Measurements from ENCODE around the gene AKR1A1. TPM values are rescaled to one million over a fixed set of nuclear protein-coding genes. Genes with fewer than 3 reads are reported as not detected.
A peak's percentile ranks its signal among the peaks of the same experiment; 100 is the strongest.

AKR1A1 gene
- total and polyA plus RNA-seq, 12 donors, result 38.0 to 91.8 (median 46.6) TPM

- H3K4me3 ChIP-seq, result no peak overlapping the region
- H3K9me3 ChIP-seq, result no peaks in the 10 kb centered on the region
- intact Hi-C loops (cut with DNase I), result loop anchor here in 6 of 10 donors (5.0 to 10.0 kb wide), 5 partner anchors 49 to 554 kb away; partner anchors contain the start of genes HECTD3 (in 2 of the 6) and UROD (in 2 of the 6)
- peaks cover 0 to 17% (median 12%) of the 10 kb centered on the region in 9 donors for H3K4me1 ChIP-seq
- no peaks in the 10 kb centered on the region for H3K27me3 ChIP-seq
- H3K36me3 ChIP-seq, result peaks cover 0 to 89% (median 5%) of the 10 kb centered on the region in 9 donors
- DNase-seq (peak; percentile 52 to 53), ATAC-seq (peak; percentile 20 to 90 (median 83))
- TF ChIP-seq CTCF (IDR thresholded peaks at IDR 0.05), result no peak
- 15 to 17% methylated on average over 5 of the region's 5 CpGs for WGBS, 2 donors
- peak overlapping the region in 3 of 10 donors; percentile 9 to 41 (median 32) for H3K27ac ChIP-seq
Measured at GRCh38 chr1:45566722-45567121, 16.1 kb downstream of the AKR1A1 start.

GRCh38 chr1:45567911-45568310, 17.3 kb downstream of the AKR1A1 start:
- Histone ChIP-seq H3K27ac (no peak overlapping the region), H3K4me1 (peaks cover 0 to 17% (median 12%) of the 10 kb centered on the region in 9 donors), H3K36me3 (peaks cover 0 to 77% (median 2%) of the 10 kb centered on the region in 9 donors), H3K4me3 (no peak overlapping the region), H3K27me3 (no peaks in the 10 kb centered on the region), H3K9me3 (no peaks in the 10 kb centered on the region)
- ATAC-seq (no peak), DNase-seq (no peak)
- 90% methylated on average over 7 of the region's 7 CpGs for WGBS, 2 donors
- intact Hi-C loops (cut with DNase I), result loop anchor here in 8 of 10 donors (2.0 to 10.0 kb wide), 8 partner anchors 51 to 556 kb away; partner anchors contain the start of genes HECTD3 (in 2 of the 8) and UROD (in 2 of the 8)
- no peak for TF ChIP-seq CTCF (IDR thresholded peaks at IDR 0.05)

GRCh38 chr1:45568421-45568820, 17.8 kb downstream of the AKR1A1 start:
- no peak overlapping the region for H3K27ac ChIP-seq
- no peak for TF ChIP-seq CTCF (IDR thresholded peaks at IDR 0.05)
- no peaks in the 10 kb centered on the region for H3K27me3 ChIP-seq
- intact Hi-C loops (cut with DNase I), result loop anchor here in 8 of 10 donors (2.0 to 10.0 kb wide), 8 partner anchors 51 to 556 kb away; partner anchors contain the start of genes HECTD3 (in 2 of the 8) and UROD (in 2 of the 8)
- ATAC-seq (no peak), DNase-seq (no peak)
- peaks cover 0 to 72% (median 0%) of the 10 kb centered on the region in 9 donors for H3K36me3 ChIP-seq
- H3K4me3 ChIP-seq, result no peak overlapping the region
- peaks cover 0 to 17% (median 12%) of the 10 kb centered on the region in 9 donors for H3K4me1 ChIP-seq
- 86 to 90% methylated on average over 4 of the region's 4 CpGs for WGBS, 2 donors
- H3K9me3 ChIP-seq, result no peaks in the 10 kb centered on the region

GRCh38 chr1:45569571-45569961, 18.9 kb downstream of the AKR1A1 start:
- H3K27me3 ChIP-seq, result no peaks in the 10 kb centered on the region
- H3K27ac ChIP-seq, result no peak overlapping the region
- H3K9me3 ChIP-seq, result no peaks in the 10 kb centered on the region
- no peak for DNase-seq
- WGBS, 2 donors, result 56 to 57% methylated on average over 4 of the region's 4 CpGs
- peaks cover 0 to 17% (median 12%) of the 10 kb centered on the region in 9 donors for H3K4me1 ChIP-seq
- no peak overlapping the region for H3K4me3 ChIP-seq
- intact Hi-C loops (cut with DNase I), result loop anchor here in 8 of 10 donors (2.0 to 10.0 kb wide), 8 partner anchors 52 to 557 kb away; partner anchors contain the start of genes HECTD3 (in 2 of the 8) and UROD (in 2 of the 8)
- H3K36me3 ChIP-seq, result peaks cover 0 to 62% (median 0%) of the 10 kb centered on the region in 9 donors
- ATAC-seq, result no peak
- TF ChIP-seq CTCF (IDR thresholded peaks at IDR 0.05), result no peak

All from heart right ventricle (tissue), 16 donors.